Activated CD4-positive, alpha-beta T cell treated with anti-CD3 and anti-CD28 coated beads for 4 hours (primary cell): Measurements from ENCODE around the gene HSD17B1.
"Not testable (repeated sequence)": the region's sequence is repeated elsewhere in the genome, so short reads cannot be mapped to it uniquely, and the experiment has no call there.

Experiments used
- DNase-seq, 2 donors: peaks; one replicate each; pipeline ENCODE4 v3.0.0-alpha.2; 2020

Gene HSD17B1

DNA sequence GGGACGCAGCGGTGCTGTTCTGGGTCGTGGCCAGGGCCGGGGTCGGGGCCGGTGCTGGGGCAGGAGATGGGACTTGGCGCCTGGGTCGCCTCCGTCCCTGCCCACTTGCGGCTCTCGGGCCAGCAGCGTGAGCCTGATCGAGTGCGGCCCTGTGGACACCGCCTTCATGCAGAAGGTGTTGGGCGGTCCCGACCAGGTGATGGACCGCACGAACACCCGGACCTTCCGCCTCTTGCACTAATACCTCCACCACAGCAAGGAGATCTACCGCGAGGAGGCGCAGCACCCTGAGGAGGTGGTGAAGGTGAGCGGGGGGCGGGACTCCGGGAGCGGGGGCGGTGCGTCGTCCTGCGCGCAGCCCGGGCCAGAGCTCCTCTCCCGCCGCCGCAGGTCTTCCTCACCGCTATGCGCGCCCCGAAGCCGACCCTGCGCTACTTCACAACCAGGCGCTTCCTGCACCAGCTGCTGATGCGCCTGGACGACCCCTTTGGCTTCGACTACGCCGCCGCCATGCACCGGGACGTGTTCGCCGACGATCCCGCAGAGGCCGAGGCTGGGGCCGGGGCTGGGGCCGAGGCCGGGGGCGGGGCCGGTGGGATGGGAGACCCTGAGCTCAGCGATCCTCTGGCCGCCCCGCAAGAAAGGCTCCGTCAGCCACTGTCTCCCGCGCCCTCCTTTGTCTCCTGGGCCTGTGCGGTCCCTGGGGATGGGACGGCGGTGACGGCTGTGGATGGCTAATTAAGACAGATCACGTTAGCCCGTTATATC is 4.5 kb upstream of the HSD17B1 start:
- DNase-seq: peak; percentile 78 to 83

DNA sequence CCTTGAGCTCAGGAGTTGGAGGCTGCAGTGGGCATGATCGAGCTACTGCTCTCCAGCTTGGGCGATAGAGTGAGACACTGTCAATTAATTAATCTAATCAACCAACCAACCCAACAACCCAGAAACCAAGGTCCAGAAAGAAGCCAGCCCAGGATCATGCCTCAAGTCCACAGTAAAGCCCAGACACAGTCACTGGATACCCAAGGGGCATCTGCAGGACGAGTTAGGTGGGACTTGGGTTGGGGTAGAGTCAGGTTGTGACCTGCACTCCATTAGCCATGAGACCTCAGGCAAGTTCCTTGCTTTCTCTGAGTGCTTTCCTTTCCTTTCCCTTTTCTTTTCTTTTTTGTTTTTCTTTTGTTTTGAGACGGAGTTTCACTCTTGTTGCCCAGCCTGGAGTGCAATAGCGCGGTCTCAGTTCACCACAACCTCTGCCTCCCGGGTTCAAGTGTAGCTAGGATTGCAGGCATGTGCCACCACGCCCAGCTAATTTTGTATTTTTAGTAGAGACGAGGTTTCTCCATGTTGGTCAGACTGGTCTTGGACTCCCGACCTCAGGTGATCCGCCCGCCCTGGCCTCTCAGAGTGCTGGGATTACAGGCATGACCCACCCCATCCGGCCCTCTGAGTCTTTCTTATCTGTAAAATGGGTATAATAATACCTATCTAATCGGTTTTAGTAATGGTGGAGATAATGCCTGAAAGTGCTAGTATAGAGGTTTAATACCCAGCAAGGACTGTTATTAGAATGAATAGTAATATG is 3.5 kb upstream of the HSD17B1 start:
- DNase-seq: no peak

DNA sequence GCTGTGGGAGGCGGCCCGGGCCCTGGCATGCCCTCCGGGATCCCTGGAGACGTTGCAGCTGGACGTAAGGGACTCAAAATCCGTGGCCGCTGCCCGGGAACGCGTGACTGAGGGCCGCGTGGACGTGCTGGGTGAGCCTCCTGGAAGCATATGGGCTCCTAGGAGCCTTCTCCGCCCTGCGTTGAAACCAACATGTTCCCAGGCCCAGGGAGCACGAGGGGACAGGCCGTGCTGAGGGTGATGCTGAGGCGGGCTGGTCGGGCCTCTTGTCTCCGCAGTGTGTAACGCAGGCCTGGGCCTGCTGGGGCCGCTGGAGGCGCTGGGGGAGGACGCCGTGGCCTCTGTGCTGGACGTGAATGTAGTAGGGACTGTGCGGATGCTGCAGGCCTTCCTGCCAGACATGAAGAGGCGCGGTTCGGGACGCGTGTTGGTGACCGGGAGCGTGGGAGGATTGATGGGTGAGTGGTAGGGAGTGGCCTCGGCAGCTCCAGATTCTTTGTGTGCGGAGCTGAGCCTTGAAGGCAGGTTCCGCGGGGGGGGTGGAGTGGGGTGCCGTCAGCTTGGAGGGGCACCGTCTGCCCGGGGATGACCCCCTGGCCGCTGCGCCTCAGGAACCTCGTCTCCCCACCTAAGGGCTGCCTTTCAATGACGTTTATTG is 567 bp downstream of the HSD17B1 start:
- no peak for DNase-seq

DNA sequence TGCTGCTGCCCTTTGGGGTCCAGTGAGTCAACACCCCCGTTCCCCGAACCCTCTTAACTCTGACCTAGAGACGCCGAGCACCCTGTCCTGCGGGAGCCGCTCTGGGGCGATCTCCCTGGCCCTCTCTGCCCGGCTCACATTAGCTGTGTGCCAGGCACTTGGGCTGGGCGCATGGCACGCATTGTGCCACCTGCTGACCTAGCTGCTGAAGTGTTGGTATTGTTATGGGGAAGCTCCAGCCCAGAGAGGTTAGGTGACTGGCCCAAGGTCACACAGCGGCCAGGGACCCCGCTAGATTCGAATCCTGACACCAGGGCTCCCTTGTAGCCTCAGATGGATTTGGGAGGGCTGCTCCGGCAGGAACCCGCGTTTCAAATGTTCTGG is 1.1 kb downstream of the HSD17B1 start:
- peak in 1 of 2 donors; percentile 18 for DNase-seq

DNA sequence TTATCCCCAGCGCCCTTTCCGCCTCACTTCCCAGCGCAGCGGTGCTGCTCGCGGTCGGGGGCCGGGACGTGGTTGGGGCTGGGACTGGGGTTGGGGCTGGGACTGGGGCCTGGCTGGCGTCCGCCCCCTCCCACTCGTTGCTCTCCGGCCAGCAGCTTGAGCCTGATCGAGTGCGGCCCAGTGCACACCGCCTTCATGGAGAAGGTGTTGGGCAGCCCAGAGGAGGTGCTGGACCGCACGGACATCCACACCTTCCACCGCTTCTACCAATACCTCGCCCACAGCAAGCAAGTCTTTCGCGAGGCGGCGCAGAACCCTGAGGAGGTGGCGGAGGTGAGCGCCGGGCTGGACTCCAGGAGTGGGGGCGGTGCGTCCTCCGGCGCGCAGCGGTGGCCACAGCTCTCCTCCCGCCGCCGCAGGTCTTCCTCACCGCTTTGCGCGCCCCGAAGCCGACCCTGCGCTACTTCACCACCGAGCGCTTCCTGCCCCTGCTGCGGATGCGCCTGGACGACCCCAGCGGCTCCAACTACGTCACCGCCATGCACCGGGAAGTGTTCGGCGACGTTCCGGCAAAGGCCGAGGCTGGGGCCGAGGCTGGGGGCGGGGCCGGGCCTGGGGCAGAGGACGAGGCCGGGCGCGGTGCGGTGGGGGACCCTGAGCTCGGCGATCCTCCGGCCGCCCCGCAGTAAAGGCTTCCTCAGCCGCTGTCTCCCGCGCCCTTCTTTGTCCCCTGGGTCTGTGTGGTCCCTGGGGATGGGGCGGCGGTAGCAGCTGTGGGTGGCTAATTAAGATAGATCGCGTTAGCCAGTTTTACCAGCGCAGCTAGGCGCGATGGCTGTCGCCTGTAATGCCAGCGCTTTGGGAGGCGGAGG is 1.8 kb downstream of the HSD17B1 start:
- DNase-seq: peak; percentile 56 to 61

DNA sequence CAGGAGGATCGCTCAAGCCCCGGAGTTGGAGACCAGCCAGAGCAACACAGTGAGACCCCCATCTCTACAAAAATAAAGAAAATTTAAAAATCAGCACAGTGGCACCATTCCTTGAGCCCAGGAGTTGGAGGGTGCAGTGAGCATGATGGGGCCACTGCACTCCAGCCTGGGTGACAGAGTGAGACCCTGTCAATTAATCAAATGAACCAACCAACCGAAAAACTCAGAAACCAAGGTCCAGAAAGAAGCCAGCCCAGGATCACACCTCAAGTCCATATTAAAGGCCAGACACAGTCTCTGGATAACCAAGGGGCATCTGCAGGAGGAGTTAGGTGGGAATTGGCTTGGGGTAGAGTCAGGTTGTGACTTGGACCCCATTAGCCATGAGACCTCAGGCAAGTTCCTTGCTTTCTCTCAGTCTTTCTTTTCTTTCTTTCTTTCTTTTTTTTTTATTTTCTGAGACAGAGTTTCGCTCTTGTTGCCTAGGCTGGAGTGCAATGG is 2.4 kb downstream of the HSD17B1 start:
- DNase-seq: no peak

DNA sequence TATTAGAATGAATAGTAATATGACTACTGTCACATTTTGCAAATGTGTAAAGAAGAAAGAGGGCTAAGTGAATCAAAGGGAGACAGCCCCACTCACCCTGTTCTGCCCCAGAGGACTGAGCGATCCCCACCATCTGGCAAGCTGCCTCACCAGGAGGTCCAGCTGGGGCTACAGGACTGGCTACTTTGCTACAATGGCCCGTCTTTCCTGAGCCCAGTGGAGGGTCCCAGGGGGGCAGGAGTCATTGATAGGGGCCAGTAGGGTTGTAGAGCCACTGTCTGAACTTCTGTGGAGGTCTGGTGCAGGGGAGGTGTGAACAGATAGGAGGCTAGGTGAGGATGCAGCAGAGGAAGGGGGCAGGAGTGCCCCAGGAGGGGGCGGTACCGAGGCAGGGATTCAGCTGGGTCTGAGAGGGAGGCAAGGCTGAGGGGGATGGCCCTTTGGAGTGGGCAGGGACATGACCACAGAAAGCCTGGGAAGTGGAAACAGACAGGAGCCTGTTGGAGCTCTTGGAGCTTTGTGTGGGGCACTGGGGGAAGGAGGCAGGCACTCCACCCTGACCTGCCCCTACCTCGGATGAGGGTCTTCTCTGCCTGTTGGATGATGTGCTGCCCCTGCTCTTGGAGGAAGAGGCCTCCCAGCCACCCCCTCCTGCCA is 3.4 kb downstream of the HSD17B1 start:
- not testable (repeated sequence) for DNase-seq

DNA sequence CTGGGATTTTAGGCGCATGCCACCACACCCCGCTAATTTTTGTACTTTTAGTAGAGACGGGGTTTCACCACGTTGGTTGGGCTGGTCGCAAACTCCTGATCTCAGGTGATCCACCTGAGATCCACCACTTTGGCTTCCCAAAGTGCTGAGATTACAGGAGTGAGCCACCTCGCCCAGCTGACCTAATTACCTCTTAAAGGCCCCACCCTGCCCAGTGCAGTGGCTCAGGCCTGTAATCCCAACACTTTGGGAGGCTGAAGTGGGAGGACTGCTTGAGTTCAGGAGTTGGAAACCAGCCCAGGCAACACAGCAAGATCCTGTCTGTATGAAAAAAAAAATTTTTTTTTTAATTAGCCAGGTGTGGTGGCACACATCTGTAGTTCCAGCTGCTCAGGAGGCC is 6.4 kb downstream of the HSD17B1 start:
- DNase-seq: no peak

DNA sequence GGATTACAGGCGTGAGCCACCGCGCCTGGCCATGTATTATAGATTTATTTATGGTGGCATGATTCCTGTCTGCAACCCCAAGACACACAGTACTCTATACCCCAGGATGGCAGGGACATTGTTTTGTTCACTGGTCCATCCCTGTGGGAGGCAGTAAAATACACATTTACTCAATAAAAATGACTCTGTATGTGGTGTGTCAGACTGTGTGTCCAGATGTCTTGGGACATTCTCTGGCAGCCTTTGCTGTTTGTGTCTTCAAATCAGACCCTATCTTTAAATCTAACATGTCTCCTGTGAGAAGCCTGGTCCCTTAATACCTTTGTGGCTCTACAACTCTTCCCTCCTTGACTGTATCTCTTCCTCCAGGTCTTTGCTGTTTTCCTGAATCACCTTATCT is 7.5 kb downstream of the HSD17B1 start:
- DNase-seq: no peak

DNA sequence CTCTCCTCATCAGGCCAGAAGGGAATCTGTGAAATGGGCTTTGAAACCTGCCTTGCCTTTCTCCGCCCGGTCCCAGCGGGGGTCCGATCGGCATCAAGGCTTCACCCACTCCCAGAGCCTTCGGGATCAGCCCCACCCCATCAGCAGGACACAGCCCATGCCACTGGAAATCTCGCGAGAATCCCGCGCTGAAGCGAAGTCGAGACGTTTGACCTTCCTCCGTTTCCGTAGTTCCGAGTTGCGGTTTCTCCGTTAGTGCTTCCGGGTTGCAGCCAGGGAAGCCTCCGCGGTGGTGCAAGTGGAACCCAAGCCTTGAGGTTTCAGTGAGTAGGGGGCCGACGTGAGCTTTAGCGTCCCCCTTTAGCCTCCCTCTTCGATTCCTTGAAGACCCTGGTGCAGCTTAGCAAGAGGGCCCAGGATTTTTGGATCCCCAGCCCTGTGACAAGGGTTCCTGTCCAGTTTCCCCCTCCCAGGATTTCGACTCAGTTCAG is 9.2 kb downstream of the HSD17B1 start, which contains the start of gene COASY:
COASY (plus strand) TSS at position 252 of the 491 bp plus-strand sequence. CDS start 475 bp downstream, outside the sequence.
- peak; percentile 91 for DNase-seq

DNA sequence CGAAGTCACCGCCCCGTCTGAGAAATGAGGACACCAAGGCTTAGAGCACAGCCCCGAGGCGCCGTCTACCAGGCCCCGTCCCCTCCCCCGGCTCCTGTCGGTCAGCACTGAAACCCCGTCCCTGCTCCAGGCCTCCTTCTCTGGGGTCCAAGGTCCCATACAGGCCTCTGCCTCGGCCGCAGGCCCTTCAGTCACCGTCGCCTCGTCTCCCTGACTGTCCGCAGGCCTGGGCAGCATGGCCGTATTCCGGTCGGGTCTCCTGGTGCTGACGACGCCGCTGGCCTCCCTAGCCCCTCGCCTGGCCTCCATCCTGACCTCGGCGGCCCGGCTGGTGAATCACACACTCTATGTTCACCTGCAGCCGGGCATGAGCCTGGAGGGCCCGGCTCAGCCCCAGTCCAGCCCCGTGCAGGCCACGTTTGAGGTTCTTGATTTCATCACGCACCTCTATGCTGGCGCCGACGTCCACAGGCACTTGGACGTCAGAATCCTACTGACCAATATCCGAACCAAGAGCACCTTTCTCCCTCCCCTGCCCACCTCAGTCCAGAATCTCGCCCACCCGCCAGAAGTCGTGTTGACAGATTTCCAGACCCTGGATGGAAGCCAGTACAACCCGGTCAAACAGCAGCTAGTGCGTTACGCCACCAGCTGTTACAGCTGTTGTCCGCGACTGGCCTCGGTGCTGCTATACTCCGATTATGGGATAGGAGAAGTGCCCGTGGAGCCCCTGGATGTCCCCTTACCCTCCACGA is 9.8 kb downstream of the HSD17B1 start:
- DNase-seq: no peak

DNA sequence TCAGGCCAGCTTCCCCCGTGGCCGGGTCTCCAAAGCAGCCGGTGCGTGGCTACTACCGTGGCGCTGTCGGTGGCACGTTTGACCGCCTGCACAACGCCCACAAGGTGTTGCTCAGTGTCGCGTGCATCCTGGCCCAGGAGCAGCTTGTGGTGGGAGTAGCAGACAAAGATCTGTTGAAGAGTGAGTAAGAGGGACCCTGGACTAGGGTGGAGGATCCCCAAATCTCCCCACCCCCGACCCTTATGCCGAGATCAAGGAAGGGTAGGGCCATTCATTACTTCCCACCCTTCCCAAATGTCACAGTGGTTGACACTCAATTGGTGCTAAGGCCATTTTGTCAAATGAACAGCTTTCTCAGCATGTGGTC is 10.4 kb downstream of the HSD17B1 start:
- no peak for DNase-seq

DNA sequence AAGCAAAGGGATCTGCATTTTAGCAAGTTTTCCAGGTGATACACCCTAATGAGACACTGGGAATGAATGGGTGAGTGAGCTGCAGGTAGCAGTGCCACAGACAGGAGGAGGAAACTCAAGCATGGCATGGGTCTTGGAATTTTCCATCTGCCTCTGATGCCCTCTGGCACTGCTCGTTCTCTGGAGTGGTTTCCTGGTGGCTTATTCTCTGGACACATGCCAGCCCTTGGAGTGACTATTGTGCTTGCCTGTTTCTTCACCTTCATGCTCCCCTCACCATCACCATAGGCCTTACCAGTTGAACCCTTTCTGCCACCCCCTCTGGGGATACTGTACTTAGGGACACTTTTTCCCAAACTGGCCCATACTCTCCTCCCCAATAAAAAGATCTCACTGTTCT is 10.8 kb downstream of the HSD17B1 start:
- DNase-seq: no peak

DNA sequence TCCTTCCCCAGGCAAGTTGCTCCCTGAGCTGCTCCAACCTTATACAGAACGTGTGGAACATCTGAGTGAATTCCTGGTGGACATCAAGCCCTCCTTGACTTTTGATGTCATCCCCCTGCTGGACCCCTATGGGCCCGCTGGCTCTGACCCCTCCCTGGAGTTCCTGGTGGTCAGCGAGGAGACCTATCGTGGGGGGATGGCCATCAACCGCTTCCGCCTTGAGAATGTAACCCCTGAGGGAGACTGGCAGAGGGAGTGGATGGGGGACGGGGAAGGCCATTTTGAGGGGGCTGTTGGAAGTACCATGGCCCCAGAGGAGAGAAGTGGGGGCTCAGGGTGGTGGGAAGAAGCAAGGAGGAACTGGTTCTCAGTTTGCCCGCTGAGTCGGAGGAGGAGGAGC is 11.2 kb downstream of the HSD17B1 start:
- DNase-seq: no peak

DNA sequence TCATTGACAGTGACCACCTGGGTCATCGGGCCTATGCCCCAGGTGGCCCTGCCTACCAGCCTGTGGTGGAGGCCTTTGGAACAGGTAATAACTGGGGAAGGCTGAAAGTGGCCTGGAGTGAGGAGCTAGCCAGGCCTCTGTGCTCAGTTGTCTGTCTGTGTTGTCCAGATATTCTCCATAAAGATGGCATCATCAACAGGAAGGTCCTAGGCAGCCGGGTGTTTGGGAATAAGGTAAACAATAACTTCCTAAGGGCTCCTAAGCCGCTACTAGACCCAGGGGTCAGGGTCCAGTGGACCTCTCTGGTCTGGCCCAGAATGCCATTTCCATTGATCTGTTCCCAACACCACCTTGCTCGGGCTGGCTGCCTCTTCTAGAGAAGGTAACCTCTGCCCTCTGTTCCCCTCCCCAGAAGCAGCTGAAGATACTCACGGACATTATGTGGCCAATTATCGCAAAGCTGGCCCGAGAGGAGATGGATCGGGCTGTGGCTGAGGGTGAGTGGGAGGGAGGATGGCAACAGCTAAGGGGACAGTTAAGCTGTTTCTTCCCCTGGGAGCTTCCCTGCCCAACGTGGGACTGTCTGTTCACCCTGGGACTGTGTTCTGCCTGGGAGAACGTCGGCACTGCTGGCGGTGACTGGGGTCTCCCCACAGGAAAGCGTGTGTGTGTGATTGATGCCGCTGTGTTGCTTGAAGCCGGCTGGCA is 12.2 kb downstream of the HSD17B1 start:
- DNase-seq: no peak

DNA sequence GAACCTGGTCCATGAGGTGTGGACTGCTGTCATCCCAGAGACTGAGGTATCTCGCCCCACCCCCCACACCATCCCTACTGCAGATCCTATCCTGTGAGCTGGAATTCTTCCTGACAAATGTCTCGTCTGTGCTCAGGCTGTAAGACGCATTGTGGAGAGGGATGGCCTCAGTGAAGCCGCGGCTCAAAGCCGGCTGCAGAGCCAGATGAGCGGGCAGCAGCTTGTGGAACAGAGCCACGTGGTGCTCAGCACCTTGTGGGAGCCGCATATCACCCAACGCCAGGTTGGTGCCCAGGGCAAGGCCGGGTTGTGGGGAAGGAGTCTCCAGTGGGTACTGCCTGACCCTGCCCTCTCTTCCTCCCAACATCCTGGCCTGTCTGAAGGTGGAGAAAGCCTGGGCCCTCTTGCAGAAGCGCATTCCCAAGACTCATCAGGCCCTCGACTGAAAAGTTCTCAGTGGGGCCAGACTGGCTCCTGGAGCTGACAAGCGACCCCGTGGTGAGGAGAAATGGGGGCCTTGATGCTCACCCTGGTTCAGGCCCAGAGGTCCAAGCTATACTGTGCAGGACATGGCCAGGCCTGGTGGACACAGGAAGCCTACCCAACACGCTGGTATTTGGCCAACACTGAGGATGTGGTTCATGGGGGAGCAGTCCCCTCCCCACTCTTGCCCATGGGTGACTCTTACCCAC is 12.9 kb downstream of the HSD17B1 start:
- no peak for DNase-seq

DNA sequence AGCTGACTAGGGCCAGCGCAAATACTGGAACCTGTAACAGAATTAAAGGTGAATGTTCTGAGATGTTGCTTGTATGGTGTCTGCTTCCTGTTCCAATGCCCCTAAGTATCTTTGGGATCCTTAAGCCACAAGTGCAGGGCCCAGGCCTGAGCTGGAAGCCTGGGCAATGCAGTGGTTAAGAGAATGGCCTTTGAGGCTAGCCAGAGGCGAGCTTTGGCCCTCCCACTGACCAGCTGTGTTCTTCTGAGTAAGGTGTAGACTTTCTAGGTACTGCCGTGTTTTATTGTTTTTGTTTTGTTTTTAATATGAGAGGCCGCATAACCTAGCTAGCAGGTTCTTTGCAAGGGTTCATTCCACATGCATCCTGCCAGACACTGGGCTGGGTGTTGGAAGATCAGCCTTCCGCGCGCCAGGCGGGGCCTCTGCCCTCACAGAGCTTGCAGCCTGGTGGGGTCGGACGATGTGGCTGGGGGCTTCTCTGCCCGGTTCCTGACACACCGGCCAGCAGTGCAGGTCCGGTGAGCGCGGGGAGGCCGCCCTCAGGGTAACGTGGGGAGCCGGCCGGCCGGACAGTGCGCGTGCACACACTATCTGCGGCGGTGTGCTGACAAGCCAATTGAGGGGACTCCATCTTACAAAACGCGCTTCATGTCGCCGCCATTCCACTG is 13.6 kb downstream of the HSD17B1 start:
- DNase-seq: no peak

DNA sequence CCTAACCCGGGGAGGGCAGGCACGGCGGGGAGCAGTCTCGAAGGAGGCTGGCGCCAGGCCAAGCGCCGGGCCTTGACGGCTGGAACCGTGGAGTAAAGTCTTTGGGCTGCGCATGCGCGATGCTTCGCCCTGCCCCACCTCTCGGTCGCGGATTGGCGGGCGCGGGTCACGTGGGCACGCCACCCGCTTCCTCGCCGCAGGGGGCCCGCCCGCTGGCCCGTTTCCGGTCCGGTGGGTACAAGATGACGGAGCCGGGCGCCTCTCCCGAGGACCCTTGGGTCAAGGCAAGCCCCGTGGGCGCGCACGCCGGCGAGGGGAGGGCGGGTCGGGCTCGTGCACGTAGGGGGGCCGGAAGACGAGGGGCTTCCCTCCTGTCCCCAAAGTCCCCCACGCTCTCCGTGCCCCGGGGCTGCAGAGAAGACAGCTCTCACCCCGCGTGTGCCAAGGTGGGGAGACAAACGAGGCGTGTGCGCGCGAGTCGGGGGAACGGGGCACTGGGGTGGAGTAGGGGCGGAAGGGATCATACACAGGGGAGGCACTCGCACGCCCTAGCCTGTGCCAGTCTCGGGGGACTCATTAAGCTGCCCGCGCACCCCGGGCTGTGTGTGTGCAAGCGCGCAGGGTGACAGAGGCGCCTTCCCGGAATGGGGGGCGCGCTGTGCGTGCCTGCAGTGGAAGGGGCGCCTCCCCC is 14.3 kb downstream of the HSD17B1 start, which contains the start of gene MLX:
MLX (plus strand) TSS at position 218 of the 691 bp plus-strand sequence; CDS start at position 243, 25 bp downstream.
- DNase-seq: peak; percentile 85 to 93
